ENCODE measurements around the gene OR56B1.

DNA sequence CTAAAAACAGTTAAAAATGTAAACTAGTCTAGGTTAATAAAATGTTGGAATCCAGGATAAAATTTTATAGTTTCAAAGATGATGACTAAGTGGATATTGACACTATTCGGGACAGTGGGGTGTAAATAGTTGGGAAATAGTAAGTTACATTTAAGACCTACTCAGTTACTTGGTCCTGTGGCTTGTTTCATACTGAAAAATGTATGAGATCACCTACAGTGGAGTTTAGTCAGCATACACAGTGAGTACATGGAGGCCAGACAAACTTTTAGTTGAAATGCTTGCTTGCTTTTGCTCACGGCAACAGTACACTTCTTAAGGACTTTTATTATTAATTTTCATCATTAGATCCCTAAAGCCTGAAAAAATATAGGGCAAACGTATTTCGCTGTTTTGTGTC, 30.6 kb upstream of the OR56B1 start:
- TF ChIP-seq, protein P1, sequence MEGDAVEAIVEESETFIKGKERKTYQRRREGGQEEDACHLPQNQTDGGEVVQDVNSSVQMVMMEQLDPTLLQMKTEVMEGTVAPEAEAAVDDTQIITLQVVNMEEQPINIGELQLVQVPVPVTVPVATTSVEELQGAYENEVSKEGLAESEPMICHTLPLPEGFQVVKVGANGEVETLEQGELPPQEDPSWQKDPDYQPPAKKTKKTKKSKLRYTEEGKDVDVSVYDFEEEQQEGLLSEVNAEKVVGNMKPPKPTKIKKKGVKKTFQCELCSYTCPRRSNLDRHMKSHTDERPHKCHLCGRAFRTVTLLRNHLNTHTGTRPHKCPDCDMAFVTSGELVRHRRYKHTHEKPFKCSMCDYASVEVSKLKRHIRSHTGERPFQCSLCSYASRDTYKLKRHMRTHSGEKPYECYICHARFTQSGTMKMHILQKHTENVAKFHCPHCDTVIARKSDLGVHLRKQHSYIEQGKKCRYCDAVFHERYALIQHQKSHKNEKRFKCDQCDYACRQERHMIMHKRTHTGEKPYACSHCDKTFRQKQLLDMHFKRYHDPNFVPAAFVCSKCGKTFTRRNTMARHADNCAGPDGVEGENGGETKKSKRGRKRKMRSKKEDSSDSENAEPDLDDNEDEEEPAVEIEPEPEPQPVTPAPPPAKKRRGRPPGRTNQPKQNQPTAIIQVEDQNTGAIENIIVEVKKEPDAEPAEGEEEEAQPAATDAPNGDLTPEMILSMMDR (IDR thresholded peaks at IDR 0.05) = no peak
- TF ChIP-seq EP300 (IDR thresholded peaks at IDR 0.05; ENCODE audit: low read depth) = no peak
- no peak for TF ChIP-seq POLR2A (IDR thresholded peaks at IDR 0.05)
- TF ChIP-seq POLR2AphosphoS5 (IDR thresholded peaks at IDR 0.05) = no peak
